ENCODE results near the gene PPARA.

- TF ChIP-seq EZH2 (IDR thresholded peaks at IDR 0.05; ENCODE audit: low read length, unreplicated experiment) (no peak), CTCF (conservative IDR thresholded peaks at IDR 0.05; ENCODE audit: low read depth, low read length) (no peak)
Observed at GRCh38 chr22:46237453-46238124, 87.3 kb downstream of the PPARA start.
